Esophagus muscularis mucosa (tissue), 3 donors: ENCODE measurements around the gene GAGE1.

Experiments used
- POLR2AphosphoS5 ChIP-seq, 2 donors: sonication (generic); formaldehyde crosslinking; IDR thresholded peaks; one replicate each; pipeline ENCODE4 v1.6.1; 2017; ENCODE audit warnings: antibody characterized with exemption in 2 of 2
- TF ChIP-seq, protein P1 (sequence below), 3 experiments: fragments of 200-600 bp in 2 of 3; fragments of 450-650 bp in 1 of 3; sonication (generic) in 2 of 3; IDR thresholded peaks; one replicate each; pipeline ENCODE4 v1.5.1; 2017 to 2019; ENCODE audit warnings: antibody characterized with exemption in 3 of 3, mild to moderate bottlenecking in 2 of 3, moderate library complexity in 1 of 3

DNA sequence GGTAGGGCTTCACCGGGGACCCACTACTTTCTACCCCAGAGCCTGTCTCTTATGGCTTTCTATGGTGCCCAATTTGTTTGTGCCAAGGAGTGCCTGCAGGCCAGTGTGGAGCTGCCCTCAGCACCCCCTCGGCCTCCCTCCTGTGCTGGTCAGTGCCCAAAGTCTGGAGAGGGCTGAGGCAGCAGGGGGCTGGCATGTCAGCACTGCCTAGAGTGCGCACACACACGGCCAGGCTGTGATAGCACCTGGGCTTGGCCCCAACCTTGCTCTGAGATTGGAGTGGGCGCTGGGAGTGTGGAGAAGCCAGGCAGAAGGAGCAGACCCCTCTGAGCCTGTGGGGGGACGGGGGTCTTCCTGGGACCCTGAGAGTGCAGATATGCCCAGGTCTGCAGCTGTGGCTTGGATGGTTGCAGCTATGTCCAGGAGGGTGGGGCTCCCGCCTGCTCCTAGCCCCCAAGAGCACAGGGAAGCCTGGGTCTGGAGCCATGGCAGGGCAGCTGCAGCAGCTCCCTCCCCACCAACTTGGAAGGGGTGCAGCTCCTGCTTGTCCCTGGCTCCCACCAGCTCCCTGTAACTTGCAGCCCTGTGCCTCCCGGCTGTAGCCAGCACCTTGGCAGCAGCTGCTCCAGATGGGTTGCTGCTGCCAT, 46.3 kb downstream of the GAGE1 start:
- TF ChIP-seq, protein P1, sequence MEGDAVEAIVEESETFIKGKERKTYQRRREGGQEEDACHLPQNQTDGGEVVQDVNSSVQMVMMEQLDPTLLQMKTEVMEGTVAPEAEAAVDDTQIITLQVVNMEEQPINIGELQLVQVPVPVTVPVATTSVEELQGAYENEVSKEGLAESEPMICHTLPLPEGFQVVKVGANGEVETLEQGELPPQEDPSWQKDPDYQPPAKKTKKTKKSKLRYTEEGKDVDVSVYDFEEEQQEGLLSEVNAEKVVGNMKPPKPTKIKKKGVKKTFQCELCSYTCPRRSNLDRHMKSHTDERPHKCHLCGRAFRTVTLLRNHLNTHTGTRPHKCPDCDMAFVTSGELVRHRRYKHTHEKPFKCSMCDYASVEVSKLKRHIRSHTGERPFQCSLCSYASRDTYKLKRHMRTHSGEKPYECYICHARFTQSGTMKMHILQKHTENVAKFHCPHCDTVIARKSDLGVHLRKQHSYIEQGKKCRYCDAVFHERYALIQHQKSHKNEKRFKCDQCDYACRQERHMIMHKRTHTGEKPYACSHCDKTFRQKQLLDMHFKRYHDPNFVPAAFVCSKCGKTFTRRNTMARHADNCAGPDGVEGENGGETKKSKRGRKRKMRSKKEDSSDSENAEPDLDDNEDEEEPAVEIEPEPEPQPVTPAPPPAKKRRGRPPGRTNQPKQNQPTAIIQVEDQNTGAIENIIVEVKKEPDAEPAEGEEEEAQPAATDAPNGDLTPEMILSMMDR (IDR thresholded peaks at IDR 0.05): no peak
- no peak for TF ChIP-seq POLR2AphosphoS5 (IDR thresholded peaks at IDR 0.05)
